OCI-LY7 (cell line): ENCODE data around the gene TAAR8. TPM values are rescaled to one million over a fixed set of nuclear protein-coding genes. Genes with fewer than 3 reads are reported as not detected.
"Not testable (repeated sequence)": the region's sequence is repeated elsewhere in the genome, so short reads cannot be mapped to it uniquely, and the experiment has no call there.

ENCODE experiments used
- BruUV-seq: library from RNA; stranded (reverse); fragments of 400-500 nt; replicated peaks from 2 replicates; lab custom pipeline; 2021; lab: Mats Ljungman, UMichigan
- CTCF ChIA-PET: fragments of 300-600 bp; sonication (Branson Sonifier 250); formaldehyde crosslinking; loops from one replicate; lab custom pipeline; 2022; ENCODE audit warnings: antibody characterized with exemption; ENCODE audit not compliant: unreplicated experiment; lab: Charles Lee
- POLR2A ChIA-PET: fragments of 300-600 bp; sonication (Branson Sonifier 250); formaldehyde crosslinking; loops from one replicate; lab custom pipeline; 2022; ENCODE audit warnings: antibody characterized with exemption; lab: Charles Lee
- DNase-seq: peaks from one replicate; pipeline ENCODE4 v3.0.0-alpha.2; 2015; ENCODE audit warnings: low spot score
- H2AFZ ChIP-seq: fragments of 200-600 bp; sonication (generic), shearing (Covaris generic); 2 replicates; pipeline ENCODE4 v1.6.1; 2014; ENCODE audit warnings: mild to moderate bottlenecking, antibody characterized with exemption, low read length, moderate library complexity
- H3K27ac ChIP-seq: fragments of 200-600 bp; sonication (generic); 2 replicates; pipeline ENCODE4 v1.5.1; 2014; ENCODE audit warnings: mixed run types, low read depth, mild to moderate bottlenecking, moderate library complexity, low read length, inconsistent platforms; ENCODE audit not compliant: poor library complexity, severe bottlenecking
- H3K36me3 ChIP-seq: fragments of 200-600 bp; sonication (generic); 2 replicates; pipeline ENCODE4 v1.6.1; 2014; ENCODE audit warnings: mild to moderate bottlenecking, antibody characterized with exemption, low read length, moderate library complexity, mixed read lengths; ENCODE audit not compliant: insufficient read depth
- H3K4me1 ChIP-seq: fragments of 200-600 bp; sonication (generic); 2 replicates; pipeline ENCODE4 v1.5.1; 2014; ENCODE audit warnings: mild to moderate bottlenecking, low read length; ENCODE audit not compliant: insufficient read depth, poor library complexity, severe bottlenecking
- H3K4me2 ChIP-seq: fragments of 200-600 bp; sonication (generic); 2 replicates; pipeline ENCODE4 v1.6.1; 2014; ENCODE audit warnings: mild to moderate bottlenecking, low read length
- H3K4me3 ChIP-seq: fragments of 200-600 bp; sonication (generic); 2 replicates; pipeline ENCODE4 v1.5.1; 2014; ENCODE audit warnings: mild to moderate bottlenecking, low read depth, low read length; ENCODE audit not compliant: poor library complexity, severe bottlenecking
- H3K79me2 ChIP-seq: fragments of 200-600 bp; sonication (generic); 2 replicates; pipeline ENCODE4 v1.6.1; 2016; ENCODE audit warnings: low read depth, mild to moderate bottlenecking, low read length, moderate library complexity, mixed read lengths; ENCODE audit not compliant: insufficient read depth
- H3K9me2 ChIP-seq: fragments of 200-600 bp; sonication (generic); 2 replicates; pipeline ENCODE4 v1.6.1; 2016; ENCODE audit warnings: mild to moderate bottlenecking, low read length, mixed read lengths; ENCODE audit not compliant: insufficient read depth
- H3K9me3 ChIP-seq: fragments of 200-600 bp; sonication (generic); 2 replicates; pipeline ENCODE4 v1.6.1; 2014; ENCODE audit warnings: mild to moderate bottlenecking, mixed run types, low read length, mixed read lengths
- H4K20me1 ChIP-seq: fragments of 200-600 bp; sonication (generic); 2 replicates; pipeline ENCODE4 v1.6.1; 2014; ENCODE audit warnings: mild to moderate bottlenecking, antibody characterized with exemption, low read length, moderate library complexity, mixed read lengths; ENCODE audit not compliant: insufficient read depth
- EZH2phosphoT487 ChIP-seq: fragments of 200-600 bp; sonication (generic); IDR thresholded peaks from 2 replicates; pipeline ENCODE4 v1.6.1; 2018; ENCODE audit warnings: low read depth, borderline replicate concordance, mild to moderate bottlenecking, mixed run types, antibody characterized with exemption, low read length, moderate library complexity, mixed read lengths
- intact Hi-C: fragments of 100-400 bp; cut with micrococcal nuclease; formaldehyde crosslinking; loops from one replicate; pipeline ENCODE4 v1.10.0; 2022; ENCODE audit not compliant: unreplicated experiment
- small RNA-seq: library from RNA; depleted of rRNA; stranded (forward); fragments of <200 nt; gene quantifications from one replicate; pipeline ENCODE3, GENCODE V24; 2014
- total RNA-seq, 2 experiments: library from RNA; depleted of rRNA in 1 of 2; stranded (reverse); fragments of >200 nt in 1 of 2; shearing (Covaris generic) in 1 of 2; gene quantifications; 2 replicates each; pipeline ENCODE4 v1.2.3, GENCODE V29; 2014 to 2022
- TF ChIP-seq, protein P1 (sequence below): fragments of 200-600 bp; sonication (generic); conservative IDR thresholded peaks from 2 replicates; pipeline ENCODE4 v1.5.1; 2014; ENCODE audit warnings: mild to moderate bottlenecking, antibody characterized with exemption, low read length, moderate library complexity, mixed read lengths

The TAAR8 gene
- total RNA-seq, 2 experiments from 2014 or later = not detected

DNA sequence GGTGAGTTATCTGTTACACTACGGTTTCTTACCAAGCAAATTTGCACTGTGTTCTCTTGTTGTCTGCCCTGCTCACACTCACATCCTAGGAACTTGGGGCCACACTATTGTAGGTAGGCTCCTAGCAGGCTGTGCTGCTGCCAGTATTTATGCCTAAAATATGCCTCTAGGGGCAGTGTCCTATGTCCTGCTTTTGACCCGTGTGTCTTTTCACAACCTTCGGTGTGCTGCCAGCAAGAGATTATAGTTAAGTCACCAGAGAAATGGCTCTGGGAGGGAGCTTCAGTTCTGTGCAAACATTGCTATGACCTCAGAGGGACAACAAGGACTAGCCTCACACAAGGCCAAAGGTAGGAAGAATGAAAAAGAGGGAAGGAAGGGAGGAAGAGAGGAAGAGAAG lies 46.0 kb downstream of the TAAR8 start:
- no peaks in the 10 kb centered on the region for H3K4me1 ChIP-seq
- H2AFZ ChIP-seq = no peak overlapping the region
- H3K4me2 ChIP-seq = no peak overlapping the region
- no peak overlapping the region for H3K27ac ChIP-seq
- no peak overlapping the region for H3K4me3 ChIP-seq
- intact Hi-C loops = no loop called here
- H3K36me3 ChIP-seq = no peaks in the 10 kb centered on the region
- CTCF ChIA-PET = no interaction called here
- BruUV-seq = no TSS peak
- no peaks in the 10 kb centered on the region for H3K9me3 ChIP-seq
- no peaks in the 10 kb centered on the region for H4K20me1 ChIP-seq
- no peaks in the 10 kb centered on the region for H3K9me2 ChIP-seq
- H3K79me2 ChIP-seq = no peaks in the 10 kb centered on the region
- peak; percentile 46 for DNase-seq
- TF ChIP-seq EZH2phosphoT487 = no peak
- TF ChIP-seq, protein P1, sequence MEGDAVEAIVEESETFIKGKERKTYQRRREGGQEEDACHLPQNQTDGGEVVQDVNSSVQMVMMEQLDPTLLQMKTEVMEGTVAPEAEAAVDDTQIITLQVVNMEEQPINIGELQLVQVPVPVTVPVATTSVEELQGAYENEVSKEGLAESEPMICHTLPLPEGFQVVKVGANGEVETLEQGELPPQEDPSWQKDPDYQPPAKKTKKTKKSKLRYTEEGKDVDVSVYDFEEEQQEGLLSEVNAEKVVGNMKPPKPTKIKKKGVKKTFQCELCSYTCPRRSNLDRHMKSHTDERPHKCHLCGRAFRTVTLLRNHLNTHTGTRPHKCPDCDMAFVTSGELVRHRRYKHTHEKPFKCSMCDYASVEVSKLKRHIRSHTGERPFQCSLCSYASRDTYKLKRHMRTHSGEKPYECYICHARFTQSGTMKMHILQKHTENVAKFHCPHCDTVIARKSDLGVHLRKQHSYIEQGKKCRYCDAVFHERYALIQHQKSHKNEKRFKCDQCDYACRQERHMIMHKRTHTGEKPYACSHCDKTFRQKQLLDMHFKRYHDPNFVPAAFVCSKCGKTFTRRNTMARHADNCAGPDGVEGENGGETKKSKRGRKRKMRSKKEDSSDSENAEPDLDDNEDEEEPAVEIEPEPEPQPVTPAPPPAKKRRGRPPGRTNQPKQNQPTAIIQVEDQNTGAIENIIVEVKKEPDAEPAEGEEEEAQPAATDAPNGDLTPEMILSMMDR = peak; percentile 75
- POLR2A ChIA-PET = interaction anchor here (0.9 to 1.1 kb wide), 2 partner anchors 11 to 13 kb away, joined by 3 to 4 read pairs; no protein-coding TSS in a partner anchor

DNA sequence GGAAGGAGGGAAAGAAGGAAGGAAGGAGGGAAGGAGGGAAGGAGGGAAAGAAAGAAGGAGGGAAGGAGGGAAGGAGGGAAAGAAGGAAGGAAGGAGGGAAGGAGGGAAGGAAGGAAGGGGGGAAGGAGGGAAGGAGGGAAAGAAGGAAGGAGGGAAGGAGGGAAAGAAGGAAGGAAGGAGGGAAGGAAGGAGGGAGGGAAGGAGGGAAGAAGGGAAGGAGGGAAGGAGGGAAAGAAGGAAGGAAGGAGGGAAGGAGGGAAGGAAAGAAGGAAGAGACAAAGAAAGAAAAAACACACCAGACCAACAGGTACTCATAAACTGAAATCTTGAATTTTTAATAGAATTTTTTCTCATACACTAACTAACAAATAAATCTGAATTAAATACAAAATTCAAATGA lies 48.4 kb downstream of the TAAR8 start:
- H3K4me3 ChIP-seq, H3K36me3 ChIP-seq, H4K20me1 ChIP-seq, H3K9me3 ChIP-seq, DNase-seq, H3K4me1 ChIP-seq, H2AFZ ChIP-seq, H3K79me2 ChIP-seq, CTCF ChIA-PET, POLR2A ChIA-PET, H3K27ac ChIP-seq, intact Hi-C loops, H3K4me2 ChIP-seq, H3K9me2 ChIP-seq, BruUV-seq: not testable (repeated sequence)

Small RNA genes within 50 kb of the gene (small RNA-seq; reads per million reads assigned to genes)
- not detected for gene TAAR7P

Other genes starting within 250 kb of the TAAR8 start
- gene MOXD1, start 151.2 kb upstream of the TAAR8 start, total RNA-seq (2014; rRNA removed; shearing (Covaris generic)) = 0.05 TPM in 1 of 2 replicates, not detected in the other
- 0.20 and 0.74 TPM in 2 replicates for gene MOXD1, start 151.2 kb upstream of the TAAR8 start, total RNA-seq (2022)
- gene STX7, start 39.6 kb upstream of the TAAR8 start, total RNA-seq (2014; rRNA removed; shearing (Covaris generic)) = 66.5 and 88.8 TPM in 2 replicates
- 164 and 178 TPM in 2 replicates for gene STX7, start 39.6 kb upstream of the TAAR8 start, total RNA-seq (2022)
- gene TAAR9, start 14.4 kb upstream of the TAAR8 start, total RNA-seq (2014; rRNA removed; shearing (Covaris generic)) = not detected in 2 replicates
- not detected in 2 replicates for gene TAAR9, start 14.4 kb upstream of the TAAR8 start, total RNA-seq (2022)
- gene TAAR6, start 17.6 kb downstream of the TAAR8 start, total RNA-seq (2014; rRNA removed; shearing (Covaris generic)) = not detected in 2 replicates
- gene TAAR6, start 17.6 kb downstream of the TAAR8 start, total RNA-seq (2022) = not detected in 2 replicates
- gene TAAR5, start 37.1 kb downstream of the TAAR8 start, total RNA-seq (2014; rRNA removed; shearing (Covaris generic)) = not detected in 2 replicates
- not detected in 2 replicates for gene TAAR5, start 37.1 kb downstream of the TAAR8 start, total RNA-seq (2022)
- gene TAAR2, start 71.6 kb downstream of the TAAR8 start, total RNA-seq (2014; rRNA removed; shearing (Covaris generic)) = not detected in 2 replicates
- not detected in 2 replicates for gene TAAR2, start 71.6 kb downstream of the TAAR8 start, total RNA-seq (2022)
- gene TAAR1, start 106.5 kb downstream of the TAAR8 start, total RNA-seq (2014; rRNA removed; shearing (Covaris generic)) = not detected in 2 replicates
- gene TAAR1, start 106.5 kb downstream of the TAAR8 start, total RNA-seq (2022) = not detected in 2 replicates
- not detected in 2 replicates for gene VNN1, start 161.4 kb downstream of the TAAR8 start, total RNA-seq (2014; rRNA removed; shearing (Covaris generic))
- gene VNN1, start 161.4 kb downstream of the TAAR8 start, total RNA-seq (2022) = not detected in 2 replicates
- gene VNN2, start 205.2 kb downstream of the TAAR8 start, total RNA-seq (2014; rRNA removed; shearing (Covaris generic)) = 22.7 and 25.5 TPM in 2 replicates
- 28.9 and 31.4 TPM in 2 replicates for gene VNN2, start 205.2 kb downstream of the TAAR8 start, total RNA-seq (2022)
- gene SLC18B1, start 246.0 kb downstream of the TAAR8 start, total RNA-seq (2014; rRNA removed; shearing (Covaris generic)) = 5.0 and 6.0 TPM in 2 replicates
- gene SLC18B1, start 246.0 kb downstream of the TAAR8 start, total RNA-seq (2022) = 5.8 and 7.5 TPM in 2 replicates